GM21825 (cell line): Measurements from ENCODE around the gene CROCC2.

ENCODE experiments used
- ATAC-seq: cut with Tn5 transposase; IDR thresholded peaks from one replicate; pipeline ENCODE4 v1.9.1; 2021; ENCODE audit warnings: mild to moderate bottlenecking, moderate library complexity; ENCODE audit not compliant: unreplicated experiment

Gene CROCC2

DNA sequence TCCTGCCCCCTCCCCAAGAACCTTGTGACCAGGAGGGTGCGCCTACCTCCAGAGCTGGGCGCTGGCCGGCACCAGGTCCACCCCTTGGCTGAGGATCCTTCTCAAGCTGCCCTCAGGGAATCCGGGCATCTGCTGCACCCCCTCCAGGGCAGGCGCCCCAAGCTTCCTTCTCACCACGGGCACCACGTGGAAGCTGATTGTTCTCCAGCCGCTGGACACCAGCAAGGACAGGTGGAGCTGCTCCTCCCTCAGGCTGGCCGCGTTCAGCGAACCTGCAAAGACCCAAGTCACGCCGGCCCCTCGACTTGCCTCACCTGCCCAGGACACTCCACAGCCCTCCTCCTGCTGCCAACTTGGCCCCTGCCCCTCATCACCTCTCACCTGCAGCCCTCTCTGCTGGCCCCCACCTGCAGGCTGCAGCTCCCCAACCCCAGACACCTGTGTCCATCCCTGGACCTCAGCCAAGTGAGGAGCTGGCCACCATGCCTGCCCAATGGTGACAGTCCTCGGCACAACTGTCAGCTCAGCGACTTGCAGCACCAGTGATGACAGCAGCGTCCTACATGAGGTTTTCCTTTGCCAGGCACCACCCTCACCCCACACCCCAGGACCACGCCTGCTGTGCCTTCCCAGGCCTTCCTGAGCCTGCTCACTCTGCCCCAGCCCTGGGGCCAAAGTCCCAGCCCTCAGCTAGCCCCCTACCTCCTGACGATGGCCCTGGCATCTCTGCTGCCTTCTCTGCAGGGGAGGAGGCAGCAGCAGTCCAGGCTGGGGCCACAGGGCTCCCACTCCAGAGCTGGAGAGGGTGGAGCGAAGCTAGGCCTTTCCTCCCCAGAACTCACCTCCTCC, 14.4 kb upstream of the CROCC2 start:
- no peak for ATAC-seq

DNA sequence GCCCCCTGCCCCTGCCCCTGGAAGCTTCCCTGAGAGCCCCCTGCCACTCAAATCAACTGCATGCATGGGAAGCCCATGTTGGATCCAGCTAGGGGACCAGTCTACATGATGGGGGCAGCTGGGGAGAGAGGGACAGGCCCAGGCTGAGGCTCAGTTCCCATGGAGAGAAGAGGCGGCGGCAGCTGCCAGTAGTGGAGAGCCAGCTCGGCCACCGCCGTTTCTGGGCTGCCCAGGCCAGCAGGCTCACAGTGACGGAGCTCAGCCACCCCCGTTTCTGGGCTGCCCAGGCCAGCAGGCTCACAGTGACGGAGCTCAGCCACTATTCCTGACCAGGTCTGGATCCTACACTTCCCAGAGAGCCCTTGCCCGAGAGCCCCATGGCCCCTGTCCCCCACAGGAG, 13.8 kb upstream of the CROCC2 start:
- no peak for ATAC-seq

DNA sequence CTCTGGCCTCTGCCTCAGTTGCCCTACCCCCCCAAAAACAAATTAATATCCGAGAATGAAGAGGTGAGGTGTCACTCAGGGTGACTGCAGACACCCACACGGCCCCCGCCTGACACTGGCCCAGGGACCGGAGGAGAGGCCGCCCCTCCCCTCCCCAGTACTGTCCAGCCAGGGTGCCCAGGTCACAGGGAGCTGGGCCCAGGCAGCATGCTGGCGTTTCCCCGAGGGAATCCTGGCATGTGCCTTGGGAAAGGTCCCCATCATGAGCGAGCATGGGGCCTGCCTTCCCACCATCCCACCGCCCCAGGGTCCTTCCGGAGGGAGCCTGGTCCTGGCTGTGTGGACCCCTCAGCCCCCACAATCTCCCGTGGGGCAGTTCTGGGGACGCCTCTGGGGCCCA, 13.2 kb upstream of the CROCC2 start:
- no peak for ATAC-seq

DNA sequence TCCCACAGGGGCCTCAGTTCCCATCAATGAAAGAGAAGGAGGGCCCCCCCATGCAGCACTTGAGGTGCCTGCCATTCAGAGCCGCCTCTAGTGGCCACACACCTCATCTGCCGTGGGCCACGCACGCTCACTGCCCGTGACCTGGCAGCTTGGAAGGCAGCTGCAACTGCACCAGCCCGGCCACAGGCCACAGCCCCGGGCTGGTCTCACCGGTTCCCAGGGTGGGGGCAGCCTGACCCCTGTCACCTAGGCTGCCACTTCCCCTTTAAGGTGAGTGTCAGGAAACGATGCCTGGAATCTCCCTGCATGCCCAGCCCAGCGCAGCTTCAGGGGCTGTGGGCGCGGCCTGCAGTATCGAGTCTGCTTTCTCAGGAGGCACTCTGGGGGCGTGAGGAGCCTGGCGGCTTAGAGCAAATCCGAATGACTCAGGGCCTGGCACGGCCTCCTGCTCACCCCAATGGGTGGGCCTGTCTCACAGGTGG, 12.7 kb upstream of the CROCC2 start:
- no peak for ATAC-seq

DNA sequence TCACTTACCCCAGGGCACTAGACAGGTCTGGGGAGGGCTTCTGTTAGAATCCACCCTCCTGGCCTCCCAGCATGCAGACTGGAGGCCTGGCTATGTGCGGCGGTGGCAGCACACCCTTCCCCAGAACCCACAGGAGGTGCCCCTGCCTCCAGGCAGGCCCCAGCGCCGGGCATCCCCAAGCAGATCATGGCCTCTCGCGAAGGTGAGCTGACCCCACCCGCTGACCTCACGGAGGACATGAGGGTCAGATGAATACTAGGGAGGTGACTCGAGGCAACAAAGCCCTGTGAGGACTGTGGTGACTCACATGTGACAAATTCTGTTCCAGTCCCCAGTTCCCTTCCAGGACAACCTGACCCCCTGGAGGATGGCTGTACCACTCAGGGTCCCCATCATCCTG, 12.1 kb upstream of the CROCC2 start:
- no peak for ATAC-seq

DNA sequence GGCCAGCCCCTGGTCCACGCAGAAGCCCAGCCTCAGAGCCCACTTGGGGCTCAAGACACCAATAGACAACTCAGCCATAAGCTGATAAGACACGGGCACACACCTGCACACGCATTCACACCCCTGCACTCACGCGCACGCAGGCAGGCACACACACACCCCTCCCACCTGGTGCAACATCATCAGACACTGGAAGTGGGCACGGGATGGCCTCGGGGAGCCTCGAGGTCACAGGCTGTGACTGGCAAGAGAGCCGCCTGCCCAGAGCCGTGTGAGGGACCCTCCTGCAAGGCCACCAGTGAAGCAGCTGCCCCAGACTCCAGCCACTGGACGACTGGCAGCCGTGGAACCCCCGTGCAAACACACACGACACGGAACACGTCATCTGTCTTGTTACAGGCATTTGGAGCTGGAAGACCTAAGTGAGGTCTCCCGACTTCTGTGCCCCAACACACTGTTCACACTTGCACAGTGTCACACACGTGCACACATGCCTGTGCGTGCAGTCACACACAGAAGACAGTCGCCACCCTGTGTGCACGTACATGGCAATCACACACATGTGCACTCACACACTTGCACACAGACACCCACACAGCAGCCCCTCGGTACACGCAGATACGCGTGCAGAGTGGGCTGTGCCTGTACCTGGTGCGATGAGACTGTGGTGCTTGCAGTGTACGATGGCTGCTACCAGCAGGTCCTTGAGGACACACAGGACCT, 11.1 kb upstream of the CROCC2 start:
- ATAC-seq: no peak

DNA sequence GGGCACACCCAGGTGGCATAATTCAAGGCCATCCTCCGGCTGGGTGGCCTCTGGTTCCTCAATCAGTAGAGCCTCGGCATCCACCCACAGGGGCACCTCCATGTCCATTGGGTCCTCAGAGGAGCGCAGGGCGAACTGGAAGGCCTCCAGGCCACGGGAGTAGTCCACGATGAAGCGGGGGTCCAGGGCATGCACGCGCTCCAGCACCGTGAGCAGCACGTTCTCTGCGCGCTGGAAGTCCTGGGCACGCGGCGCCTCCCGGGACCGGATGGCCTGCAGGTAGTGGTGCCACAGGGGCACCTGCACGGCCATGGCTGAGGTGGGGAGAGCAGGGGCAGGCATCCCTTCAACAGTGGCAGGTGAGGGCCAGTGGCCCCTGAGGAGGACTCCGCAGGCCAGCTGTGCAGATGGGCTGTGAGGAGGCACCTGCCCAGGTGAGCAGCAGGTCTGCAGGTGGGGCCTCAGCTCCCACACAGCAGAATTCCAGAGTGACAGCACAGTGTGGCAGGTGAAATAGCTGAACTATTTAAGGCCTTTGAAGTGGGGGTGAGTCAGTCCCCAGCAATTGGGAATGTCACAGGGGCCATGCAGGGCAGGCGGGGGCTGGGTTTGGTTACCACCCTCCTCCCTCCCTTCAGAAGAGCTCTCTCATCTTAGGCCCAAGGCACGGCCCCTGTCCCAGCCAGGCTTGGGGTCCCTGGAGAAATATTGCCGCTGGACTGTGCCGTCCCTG, 10.3 kb upstream of the CROCC2 start, which contains the start of gene MAB21L4:
Gene MAB21L4, minus strand, starts transcription at position 501 of the 733 bp plus-strand sequence. Its CDS starts 159 bp downstream, at position 342.
- ATAC-seq: no peak

DNA sequence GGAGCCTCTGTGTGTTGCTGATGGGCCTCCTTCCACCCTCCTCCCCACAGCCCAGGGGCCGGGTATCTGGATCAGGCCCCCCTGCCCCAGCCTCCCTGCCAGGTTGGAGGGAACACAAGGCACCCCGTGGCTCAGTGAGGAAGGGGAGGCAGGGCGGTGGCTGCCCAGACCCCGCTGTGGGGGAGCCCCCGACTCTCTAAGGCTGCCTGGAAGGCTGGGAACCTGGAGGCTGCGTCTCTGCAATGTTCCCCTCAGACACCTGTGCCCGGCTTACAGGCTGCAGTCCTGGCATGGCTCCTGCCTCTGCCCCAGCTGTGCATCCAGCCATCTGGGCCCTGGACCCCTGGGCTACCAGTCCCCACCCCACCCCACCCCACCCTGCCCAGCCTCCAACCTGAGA, 9.7 kb upstream of the CROCC2 start:
- ATAC-seq: no peak

DNA sequence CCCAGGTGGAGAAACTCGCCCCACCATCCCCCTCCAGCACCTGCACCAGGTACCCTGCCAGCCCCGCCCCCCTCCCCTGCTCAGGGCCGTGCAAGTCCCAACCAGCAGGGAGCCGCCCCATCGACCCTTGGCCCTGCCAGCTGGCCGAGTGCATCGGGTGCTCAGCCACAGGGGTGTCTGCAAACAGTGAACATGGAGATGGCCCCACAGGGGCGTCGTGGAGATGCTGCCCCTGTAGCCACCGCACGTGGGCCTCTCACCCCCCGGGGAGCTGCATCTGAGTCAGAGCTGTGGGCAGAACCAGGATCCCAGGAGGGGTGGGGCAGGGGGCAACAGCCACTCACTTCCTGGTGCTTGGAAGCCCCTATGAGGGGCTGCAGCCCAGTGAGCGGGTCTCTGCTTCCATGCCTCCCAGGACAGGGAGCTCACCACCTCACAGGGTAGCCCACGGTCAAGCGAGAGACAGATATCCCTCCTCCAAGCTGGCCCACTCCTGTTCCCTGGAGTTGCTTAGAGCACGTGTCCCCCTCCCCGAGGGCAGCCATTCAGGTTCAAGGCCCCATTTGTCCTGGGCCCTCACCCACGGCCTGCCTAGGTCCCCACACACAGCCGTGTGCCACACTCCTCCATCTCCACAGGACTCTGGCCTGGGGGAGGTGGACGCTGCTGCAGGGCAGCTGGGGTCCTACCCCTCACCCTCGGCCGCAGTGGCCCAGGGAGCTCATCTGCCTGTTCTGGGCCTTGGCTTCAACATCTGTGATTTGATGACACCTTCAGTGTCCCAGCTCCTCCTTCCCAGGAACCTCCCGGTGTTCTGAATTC, 9.1 kb upstream of the CROCC2 start:
- no peak for ATAC-seq

DNA sequence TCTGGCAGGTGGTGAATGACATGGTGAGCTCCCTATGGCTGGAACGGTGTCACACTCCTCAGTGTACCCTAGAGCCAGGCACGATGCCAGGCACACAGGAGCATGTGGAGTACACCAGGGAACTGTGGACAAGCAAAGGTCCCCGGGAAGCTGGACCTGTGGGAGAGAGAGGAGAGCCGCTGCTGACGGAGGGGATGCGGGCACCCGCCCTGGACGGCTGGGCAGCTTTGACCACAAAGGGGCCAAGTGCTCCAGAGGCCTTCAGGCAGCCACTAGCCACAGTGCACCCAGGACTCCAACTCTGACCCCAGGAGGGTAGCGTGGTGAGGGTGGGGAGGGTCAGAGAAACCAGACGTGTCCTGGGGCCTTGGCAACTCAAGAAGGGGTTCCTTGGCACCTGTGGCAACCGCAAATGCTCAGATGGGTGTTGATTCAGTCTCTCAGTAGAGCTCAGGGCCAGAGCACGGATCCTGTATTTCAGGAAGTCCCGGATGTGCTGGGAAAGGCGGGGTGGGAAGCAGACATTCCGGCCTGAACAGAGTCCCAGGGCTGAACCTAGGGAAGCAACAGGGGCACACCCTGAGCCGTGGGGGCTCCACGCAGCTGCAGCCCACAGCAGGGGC, 7.9 kb upstream of the CROCC2 start:
- ATAC-seq: no peak

DNA sequence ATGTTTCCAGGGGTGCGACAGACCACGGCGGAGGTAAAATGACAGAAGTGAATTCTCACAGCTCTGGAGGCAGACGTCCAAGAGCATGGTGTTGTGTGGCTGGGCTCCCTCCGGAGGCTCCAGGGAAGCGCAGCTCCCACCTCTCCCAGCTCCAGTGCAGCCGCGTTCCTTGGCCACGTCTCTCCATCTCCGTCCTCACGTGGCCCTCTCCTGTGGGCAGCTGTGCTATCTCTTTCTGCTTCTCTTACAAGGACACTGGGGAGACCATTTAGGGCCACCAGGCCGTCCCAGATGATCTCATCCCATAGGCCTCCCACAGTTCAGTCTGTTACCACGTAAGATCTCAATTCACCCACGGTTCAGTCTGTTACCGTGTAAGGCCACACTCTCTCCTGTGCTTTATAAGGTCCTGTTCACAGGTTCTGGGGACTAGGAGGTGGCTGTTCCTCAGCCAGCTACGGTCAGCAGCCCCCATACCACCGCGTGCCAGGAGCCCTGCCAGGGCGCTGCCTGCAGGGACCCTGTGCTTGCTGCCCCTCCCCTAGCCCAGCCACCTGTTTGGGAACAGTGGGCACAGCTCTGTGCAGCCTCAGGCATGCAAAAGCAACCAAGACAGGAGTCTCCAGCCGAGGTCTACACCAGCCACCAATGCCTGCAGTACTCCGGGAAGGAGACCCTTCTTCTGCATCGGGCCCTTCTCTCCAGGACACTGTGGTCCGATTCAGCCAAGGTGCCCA, 7.2 kb upstream of the CROCC2 start:
- ATAC-seq: no peak

DNA sequence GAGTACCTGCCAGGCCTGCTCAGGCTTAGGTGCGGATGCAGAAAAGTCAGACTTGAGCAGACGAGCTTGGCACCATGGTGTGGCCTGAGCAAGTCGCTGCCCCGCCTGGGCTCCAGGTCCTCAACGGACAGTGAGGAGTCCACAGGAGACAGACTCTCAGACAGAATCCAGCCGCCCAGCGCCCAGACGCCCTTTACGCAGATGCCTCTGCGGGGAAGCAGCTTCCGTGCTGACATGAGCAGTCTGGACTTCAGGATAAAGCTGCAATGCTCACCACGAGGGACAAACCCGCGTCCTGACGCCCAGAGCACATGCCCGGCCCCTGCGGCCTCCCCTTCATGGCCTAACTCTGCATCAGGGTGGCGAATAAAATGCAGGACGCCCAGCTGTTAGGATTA, 6.7 kb upstream of the CROCC2 start:
- no peak for ATAC-seq

DNA sequence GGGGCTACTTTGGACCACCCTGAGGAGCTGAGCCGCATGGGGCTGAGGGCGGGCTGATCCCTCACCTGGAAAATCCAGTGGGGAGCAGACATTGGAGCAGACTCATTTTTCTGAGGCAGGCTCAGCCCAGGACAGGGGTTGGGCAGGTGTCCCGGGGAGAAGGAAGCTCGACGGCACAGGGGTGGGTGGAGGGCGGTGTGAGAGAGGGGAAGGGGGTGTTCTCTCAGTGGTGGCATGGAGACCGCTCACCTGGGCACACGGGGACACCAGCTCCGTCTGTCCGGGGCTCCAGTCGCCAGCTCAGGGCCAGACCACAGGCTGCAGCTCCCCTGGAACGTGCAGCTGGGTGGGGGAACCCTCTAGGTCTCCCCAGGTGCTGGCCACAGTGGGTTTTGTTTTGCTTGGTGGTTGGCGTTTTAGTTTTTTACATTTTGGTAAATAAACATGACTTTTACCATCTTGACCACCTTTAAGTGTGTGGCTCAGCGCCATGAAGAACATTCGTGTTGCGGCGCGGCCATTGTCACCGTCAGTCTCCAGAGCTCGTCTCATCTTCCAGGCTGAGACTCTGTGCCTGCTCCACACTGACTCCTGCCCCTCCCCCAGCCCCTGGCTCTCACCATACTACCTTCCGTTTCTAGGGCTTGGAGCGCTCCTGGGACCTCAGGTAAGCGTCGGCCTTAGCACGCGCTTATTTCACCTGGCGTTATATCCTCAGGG, 5.8 kb upstream of the CROCC2 start:
- ATAC-seq: no peak

DNA sequence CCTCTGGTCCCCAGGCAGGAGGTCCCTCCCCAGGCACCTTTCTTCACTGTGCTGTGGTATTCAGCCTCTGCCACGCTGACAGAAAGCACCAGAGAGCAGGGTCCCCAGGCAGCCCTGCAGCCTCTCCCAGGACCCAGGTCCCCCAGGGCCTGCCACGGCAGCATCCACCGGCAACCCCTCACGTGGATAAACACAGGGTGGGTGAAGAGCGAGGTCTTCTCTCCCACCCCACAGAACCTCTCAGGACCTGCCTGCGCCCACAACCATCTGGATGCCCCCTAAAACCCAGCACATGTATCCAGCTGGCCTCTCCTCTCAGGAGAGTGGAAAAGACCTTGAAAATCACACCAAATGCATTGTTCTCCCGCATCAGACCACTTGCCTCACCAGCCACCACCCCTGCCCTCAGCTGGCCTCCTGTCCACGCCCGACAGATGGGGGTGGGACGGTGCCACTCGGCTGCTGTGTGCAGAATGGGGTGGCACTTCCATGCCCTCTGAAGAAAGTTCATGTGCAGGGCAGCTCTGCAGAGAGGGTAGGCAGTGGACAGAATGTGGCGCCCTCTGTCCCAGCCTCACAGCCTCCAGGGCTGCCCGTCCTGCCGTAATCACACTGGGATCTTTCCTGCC, 4.0 kb upstream of the CROCC2 start:
- ATAC-seq: no peak

DNA sequence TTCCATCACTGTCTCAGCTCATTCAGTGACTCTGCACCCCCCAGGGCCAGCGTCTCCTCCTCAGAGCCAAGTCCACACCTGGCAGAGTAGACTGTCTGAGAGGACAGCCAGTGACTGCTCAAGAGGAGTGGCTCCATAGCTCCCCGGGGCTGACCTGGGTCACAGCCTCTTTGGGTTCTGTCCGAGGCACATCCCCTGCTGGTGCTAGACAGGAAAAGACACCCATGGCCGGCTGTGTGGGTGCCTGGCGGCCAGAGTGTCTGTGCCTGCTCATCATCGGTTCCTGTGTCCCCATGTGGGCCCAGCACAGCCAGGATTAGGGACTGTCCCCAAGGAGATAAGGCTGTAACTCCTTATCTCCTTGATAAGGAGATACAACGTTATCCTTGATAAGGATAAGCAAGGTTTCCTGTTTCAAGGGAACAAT, 3.5 kb upstream of the CROCC2 start:
- no peak for ATAC-seq

DNA sequence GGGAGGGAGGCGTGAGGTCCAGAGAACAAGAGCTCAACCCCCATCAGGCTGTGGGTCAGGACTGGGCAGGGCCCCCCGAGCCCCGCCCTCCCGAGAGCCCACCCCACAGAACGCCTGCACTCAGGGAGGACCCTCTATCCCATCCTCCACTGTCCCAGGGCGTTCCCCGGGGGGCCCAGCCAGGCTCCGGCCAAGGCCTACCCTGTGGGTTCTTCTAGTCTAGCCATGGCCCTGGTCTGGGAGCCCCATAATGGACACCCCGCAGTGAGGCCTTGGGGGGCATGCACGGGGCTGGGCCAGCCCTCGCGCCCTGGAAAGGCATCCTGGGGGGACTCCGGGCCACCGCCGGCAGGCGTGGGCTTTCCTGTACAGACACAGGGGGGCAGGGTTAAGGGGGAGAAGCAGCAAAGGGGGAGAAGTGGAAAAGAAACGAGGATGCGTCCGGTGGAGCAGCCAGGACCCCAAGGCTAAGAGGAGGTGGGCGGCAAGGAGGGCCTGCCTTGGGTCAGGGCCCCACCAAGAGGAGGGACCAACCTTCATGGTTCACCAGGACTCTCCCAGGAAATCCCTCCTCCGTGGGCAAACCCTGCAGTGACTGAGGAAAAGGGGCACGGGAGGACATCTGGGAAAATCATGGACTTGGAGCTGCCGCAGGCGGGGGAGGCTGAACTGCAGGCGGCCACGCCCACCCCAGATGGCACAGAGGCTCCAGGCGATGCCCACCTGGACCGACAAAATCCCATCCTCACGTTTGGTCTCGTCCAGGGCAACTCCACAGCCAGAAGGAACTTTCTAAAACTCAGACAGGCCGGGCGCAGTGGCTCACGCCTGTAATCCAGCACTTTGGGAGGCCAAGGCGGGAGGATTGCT, 2.7 kb upstream of the CROCC2 start:
- no peak for ATAC-seq
